NCI-H1105 treated with DMSO at 0.1 percent for 48 hours (cell line): ENCODE data around the gene IBTK.
"Not testable (repeated sequence)": the region's sequence is repeated elsewhere in the genome, so short reads cannot be mapped to it uniquely, and the experiment has no call there.

ENCODE experiments used
- DNase-seq: peaks from one replicate; lab custom pipeline; 2025; lab: John Stamatoyannopoulos, UW

Gene IBTK, protein sequence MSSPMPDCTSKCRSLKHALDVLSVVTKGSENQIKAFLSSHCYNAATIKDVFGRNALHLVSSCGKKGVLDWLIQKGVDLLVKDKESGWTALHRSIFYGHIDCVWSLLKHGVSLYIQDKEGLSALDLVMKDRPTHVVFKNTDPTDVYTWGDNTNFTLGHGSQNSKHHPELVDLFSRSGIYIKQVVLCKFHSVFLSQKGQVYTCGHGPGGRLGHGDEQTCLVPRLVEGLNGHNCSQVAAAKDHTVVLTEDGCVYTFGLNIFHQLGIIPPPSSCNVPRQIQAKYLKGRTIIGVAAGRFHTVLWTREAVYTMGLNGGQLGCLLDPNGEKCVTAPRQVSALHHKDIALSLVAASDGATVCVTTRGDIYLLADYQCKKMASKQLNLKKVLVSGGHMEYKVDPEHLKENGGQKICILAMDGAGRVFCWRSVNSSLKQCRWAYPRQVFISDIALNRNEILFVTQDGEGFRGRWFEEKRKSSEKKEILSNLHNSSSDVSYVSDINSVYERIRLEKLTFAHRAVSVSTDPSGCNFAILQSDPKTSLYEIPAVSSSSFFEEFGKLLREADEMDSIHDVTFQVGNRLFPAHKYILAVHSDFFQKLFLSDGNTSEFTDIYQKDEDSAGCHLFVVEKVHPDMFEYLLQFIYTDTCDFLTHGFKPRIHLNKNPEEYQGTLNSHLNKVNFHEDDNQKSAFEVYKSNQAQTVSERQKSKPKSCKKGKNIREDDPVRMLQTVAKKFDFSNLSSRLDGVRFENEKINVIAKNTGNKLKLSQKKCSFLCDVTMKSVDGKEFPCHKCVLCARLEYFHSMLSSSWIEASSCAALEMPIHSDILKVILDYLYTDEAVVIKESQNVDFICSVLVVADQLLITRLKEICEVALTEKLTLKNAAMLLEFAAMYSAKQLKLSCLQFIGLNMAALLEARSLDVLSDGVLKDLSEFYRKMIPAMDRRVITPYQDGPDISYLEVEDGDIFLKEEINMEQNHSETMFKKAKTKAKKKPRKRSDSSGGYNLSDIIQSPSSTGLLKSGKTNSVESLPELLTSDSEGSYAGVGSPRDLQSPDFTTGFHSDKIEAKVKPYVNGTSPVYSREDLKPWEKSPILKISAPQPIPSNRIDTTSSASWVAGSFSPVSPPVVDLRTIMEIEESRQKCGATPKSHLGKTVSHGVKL (N-terminal part only)

DNA sequence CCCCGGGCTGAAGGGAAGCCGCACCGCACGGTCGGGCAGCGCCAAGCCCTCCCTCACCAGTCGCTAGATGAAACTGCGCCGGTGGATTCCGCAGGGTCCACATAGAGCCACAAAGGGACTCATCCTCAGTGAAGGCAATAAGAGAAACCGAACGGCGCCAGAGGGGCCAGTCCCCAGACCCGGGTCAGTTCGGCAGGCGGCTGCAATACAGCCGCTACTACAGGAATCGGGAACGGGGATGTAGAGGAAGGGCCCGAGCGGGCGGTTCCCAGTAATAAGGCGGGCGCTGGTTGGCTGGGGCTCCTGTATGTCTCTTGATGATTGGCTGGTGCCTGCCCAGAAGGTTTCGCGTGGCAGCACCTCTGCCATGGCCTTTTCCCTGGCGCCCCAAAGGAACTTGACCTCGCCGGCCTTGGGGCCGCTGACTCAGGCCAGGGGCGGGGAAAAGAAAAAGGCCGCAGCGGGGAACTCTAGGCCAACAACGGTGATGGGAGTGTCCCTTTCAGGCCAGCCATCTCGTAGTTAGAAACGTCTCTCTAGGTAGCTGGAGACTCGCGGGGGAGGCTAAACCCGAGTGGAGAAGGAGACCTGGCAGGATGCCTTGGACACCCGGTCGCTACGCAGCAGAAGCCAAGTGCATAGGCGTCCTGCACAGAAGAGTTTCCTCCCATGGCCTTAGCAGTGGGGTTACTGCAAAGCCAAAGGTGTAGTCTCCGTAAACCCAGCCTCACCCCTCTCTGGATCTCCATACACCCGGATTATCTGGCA lies at the start of gene IBTK:
Gene IBTK (minus strand): TSS at position 240 of the 768 bp plus-strand sequence. CDS start 7,258 bp downstream, outside the sequence.
- peak; percentile 91 for DNase-seq

DNA sequence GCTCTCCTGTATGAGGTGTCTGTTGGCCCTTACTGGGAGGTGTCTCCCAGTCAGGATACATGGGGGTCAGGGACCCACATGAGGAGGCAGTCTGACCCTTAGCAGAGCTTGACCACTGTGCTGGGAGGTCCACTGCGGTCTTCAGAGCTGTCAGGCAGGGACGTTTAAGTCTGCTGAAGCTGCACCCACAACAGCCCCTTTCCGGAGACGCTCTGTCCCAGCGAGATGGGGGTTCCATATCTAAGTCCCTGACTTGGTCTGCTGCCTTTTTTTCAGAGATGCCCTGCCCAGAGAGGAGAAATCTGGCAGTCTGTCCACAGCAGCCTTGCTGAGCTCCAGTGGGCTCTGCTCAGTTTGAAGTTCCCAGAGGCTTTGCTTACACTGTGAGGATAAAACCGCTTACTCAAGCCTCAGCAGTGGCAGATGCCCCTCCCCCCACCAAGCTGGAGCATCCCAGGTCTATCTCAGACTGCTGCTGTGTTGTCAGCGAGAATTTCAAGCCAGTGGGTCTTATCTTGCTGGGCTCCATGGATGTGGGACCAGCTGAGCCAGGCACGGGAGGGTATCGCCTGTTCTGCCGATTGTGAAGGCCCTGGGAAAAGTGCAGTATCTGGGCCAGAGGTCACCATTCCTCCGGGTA lies 36.3 kb upstream of the IBTK start:
- no peak for DNase-seq

DNA sequence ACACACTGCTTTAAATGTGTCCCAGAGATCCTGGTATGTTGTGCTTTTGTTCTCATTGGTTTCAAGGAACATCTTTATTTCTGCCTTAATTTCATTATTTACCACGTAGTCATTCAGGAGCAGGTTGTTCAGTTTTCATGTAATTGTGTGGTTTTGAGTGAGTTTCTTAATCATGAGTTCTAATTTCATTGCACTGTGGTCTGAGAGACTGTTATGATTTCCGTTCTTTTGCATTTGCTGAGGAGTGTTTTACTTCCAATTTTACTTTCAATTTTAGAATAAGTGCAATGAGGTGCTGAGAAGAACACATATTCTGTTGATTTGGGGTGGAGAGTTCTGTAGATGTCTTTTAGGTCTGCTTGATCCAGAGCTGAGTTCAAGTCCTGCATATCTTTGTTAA lies 34.0 kb upstream of the IBTK start:
- DNase-seq: not testable (repeated sequence)

DNA sequence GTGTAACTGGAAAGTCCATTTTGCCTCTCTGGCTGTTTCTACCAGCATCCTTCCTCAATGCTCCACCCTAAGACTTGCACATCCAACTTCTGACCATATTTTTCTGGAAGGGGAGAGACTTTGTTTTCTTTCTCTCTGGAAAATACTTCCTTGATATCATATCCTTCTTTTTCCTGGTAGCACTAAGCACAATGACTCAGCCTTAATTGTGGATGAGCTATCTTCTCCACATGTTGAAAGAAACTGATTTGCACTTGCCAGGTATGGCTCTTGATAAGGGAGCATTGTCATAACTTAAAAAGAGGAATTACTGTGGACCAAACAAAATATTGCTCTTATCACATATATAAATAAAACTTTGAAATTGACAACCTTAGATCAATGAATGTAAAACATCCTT lies 30.1 kb upstream of the IBTK start:
- no peak for DNase-seq

DNA sequence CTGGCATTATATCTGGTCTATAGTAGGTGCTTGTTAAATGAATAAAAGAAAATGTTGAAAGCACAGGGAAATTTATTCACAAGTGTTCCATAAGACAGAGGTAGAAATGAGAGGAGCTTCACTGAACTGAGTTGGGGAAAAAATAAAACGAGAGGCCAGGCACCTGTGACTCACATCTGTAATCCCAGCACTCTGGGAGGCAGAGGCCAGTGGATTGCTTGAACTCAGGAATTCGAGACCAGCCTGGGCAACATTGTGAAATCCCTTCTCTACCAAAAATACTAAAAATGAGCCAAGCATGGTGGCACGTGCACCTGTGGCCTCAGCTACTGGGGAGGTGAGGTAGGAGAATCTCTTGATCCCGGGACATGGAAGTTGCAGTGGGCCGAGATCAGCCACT lies 28.1 kb upstream of the IBTK start:
- DNase-seq: no peak

DNA sequence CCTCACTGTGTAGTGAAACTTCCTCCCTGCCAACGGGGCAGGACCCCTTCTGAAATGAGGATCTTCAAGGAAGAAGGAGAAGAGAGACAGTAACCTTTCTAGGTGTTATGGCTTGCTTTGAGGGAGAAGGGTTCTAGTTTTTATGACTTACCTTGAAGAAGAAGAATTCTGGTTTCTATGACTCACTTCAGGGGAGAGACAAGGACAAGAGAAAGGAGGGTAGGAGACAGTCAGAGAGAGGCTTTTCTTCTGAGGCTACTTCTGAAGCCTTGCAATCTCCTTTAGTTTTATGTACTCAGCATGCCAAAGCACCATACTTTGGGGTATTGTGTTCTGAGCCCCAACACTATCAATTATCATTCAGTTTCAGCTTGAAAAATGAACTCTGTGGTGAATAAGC lies 25.8 kb upstream of the IBTK start:
- DNase-seq: no peak

DNA sequence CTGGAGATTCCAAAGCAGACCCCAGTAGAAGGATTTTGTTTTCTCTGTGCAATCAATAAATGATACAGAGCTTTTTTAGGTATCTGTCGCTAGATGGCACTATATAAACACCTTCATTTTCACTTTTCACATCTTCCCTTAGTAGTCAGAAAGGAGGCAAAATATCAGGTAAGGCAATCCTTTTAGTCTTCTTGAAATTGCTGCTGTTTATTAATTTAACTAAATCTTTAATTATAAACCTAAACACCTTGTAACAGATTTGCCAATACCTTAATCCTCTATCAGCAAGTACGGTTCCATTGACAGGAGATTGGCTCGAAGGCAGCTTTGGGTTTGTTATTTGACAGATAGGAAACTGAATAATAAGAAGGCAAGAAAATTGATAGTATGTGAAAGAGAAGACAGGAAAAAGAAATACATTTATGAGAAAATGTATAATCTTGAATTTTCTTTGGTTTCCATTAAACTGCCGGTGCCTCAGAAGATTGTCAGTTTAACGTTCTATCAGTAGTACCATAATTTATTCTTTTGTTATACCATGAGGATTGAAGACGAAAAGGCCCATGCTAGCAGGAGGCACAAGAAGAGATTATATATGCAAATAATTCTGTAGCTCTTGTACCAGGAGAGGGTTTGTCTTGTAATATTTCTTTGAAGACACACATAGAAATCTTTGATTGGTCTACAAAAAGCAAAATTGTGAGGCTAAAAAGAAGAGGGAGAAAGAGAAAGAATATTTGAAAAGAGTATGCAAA lies 23.5 kb upstream of the IBTK start:
- peak; percentile 79 for DNase-seq

DNA sequence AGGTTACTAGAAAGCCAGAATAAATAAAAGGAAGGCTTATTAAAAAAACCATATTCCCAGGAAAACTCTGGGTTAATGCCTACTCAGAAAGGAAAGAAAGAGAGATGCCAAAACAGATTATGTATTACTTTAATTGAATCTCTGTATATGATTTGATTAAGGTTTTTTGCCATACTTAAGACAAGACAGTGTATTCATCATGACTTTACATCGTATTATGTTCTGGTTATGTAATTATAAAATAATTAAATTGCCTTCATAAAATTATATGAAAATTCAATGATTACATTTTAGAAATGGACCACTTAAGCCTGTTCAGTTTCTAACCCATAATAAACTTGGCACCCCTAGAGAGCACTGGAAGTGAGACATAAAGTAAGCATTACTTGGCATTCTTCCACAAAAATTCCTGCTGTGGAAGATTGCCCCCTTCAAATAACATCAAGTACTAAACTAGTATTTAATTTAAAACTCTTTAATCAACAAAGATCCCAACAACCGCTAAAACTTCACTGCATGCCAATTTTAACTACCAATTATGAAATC lies 20.8 kb upstream of the IBTK start:
- DNase-seq: peak; percentile 16

DNA sequence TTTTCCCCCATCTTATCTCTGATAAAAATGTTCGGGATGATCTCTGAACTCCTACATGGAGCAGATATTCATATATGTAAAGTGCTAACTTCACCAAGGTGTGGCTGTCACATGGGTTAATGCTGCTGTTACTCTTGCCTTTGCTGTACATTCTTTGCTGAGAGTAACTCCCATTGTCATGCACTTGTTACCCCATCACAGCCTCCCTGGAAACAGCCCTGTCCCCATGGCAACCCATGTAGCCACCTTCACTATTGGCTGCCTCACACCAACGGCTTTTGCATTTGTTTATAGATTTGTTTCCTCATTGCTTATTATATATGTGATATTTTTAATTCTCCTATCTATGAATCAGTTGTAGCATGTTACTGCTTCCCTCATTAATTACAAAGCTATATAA lies 17.3 kb upstream of the IBTK start:
- no peak for DNase-seq

DNA sequence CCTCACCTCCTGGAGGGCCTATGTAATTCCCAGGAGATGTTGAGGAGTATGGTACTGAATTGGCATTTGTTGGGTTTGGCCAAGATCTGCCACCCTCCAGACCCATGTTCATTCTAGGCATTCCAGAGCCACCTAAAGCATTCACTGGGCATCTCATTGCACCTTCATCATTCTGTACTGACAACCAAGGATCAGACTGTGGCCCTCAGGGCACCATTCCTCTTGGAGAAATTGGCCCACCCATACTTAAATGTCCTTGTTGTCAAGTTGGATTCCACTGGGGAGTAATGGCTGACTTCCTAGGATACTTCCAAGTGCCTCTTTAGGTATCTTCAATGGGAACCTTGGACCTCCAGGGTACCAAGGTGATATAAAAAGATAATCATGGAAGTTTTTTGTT lies 16.8 kb upstream of the IBTK start:
- no peak for DNase-seq

DNA sequence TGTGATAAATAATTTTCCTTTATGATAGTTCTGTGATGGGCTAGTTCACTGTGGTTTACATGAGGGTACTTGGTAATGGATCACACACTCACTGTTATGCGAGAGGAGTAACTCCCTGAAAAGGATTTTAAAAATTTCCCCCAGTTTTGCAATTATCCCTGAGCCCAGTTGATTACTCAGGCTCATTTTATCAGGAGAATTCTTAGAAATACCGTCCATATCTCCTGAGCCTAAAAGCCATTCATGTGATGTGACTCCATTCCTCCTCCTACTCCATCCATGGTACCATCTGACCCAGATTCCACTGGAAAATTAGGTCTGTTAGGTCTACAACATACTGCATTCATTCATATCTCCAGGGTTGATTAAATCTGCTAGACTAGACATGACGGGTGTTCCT lies 16.4 kb upstream of the IBTK start:
- DNase-seq: no peak

DNA sequence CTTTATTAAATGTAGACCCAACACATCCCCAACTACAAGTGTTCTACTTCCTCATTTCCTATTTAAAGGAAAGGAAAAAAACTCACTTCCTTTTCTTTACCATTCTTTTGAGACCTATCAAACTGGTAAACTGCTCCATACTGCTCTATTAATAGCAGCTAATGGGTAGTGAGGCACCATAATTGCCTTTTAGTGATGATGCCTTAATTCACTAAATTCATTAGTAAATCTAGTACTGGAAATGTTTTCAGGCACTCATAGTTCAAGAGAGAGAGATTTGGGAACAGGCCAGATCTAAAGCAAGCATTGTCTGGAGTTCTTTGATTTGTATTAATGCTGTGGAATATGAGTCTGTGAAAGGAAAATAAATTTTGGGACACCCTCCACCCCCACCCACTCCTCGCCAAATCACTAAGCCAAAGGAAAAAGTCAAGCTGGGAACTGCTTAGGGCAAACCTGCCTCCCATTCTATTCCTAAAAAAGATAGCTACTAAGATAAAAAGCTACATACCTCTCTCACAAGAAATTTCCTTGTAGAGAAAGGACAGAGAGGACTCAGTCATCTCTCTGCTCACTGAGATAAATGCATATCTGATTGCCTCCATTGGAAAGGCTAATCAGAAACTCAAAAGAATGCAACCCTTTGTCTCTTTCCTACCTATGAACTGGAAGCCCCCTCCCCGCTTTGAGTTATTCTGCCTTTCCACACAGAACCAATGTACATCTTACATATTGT lies 13.6 kb upstream of the IBTK start:
- peak; percentile 59 for DNase-seq

DNA sequence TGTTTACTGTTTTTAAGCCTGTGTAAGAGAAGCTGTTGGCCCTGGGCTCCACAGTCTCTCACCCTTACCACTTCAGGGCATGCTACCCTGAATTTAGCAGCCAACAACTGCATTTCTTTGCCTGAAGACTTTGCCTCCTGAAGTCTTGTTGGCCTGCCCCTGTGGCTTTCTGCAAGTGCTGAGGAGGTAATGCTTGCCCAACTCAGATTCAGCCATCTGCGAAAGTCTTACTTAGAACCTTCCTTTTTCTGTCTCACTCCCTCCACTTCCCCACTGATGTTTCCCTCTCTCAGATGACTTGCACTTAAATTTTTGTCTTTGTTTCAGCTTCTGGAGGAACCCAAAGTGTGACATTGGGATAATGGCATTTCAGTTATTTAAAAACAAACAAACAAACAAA lies 11.8 kb upstream of the IBTK start:
- no peak for DNase-seq

DNA sequence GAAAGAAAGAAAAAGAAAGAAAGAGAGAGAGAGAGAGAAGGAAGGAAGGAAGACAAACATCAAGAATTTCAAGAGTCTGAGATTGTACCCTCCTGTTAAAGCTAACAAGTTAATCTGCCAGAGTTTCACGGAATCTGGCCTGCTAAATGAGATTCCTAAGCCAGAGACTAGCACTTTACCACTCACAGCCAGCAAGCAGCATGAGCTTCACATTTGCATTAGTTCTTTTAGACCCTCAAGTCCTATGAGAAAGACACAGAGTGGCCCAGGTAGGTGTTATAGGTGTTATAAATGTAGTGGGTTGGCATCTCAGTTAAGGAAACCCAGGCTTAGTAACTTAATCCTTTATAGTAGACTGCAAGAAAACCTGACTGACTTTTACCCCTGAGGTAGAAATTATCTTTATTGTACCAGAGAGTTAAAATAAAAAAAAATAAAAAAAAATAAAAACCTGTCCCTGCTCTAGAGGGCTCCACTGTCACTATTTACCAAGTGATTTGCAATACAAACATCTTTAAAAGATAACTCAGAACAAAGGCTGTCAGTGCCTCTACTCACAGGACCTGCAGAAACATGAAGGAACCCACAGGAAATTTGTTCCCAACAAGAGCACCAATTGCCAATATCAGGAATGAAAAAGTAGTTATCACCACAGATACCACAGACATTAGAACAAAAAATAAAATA lies 9.7 kb upstream of the IBTK start:
- no peak for DNase-seq

DNA sequence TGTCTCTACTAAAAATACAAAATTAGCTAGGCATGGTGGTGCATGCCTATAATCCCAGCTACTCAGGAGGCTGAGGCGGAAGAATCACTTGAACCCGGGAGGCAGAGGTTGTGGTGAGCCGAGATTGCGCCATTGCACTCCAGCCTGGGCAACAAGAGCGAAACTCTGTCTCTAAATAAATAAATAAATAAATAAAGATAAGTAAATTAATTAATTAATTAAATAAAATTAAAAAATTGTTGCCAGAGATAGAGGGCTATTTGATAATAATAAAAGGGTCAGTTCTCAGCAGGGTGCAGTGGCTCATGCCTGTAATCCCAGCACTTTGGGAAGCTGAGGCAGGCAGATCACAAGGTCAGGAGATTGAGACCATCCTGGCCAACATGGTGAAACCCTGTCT lies 7.2 kb upstream of the IBTK start:
- DNase-seq: not testable (repeated sequence)

DNA sequence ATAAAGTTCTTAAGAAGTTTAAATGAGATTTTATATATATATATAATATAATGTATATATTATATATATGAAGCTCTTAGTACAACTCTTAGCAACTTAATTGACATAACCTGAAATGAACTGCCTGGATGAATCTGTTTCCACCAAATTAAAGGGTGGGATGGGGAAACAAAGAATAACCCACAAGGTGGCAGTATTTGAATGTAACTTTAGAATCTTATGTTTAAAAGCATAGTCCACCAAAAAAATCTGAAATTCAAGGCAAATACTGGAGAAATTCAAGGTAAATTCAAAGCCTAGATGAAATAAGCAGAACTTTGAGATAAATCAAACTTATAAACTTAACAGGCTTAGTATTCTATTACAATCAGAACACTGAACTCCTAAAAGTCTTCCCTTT lies 4.4 kb upstream of the IBTK start:
- peak; percentile 68 for DNase-seq

DNA sequence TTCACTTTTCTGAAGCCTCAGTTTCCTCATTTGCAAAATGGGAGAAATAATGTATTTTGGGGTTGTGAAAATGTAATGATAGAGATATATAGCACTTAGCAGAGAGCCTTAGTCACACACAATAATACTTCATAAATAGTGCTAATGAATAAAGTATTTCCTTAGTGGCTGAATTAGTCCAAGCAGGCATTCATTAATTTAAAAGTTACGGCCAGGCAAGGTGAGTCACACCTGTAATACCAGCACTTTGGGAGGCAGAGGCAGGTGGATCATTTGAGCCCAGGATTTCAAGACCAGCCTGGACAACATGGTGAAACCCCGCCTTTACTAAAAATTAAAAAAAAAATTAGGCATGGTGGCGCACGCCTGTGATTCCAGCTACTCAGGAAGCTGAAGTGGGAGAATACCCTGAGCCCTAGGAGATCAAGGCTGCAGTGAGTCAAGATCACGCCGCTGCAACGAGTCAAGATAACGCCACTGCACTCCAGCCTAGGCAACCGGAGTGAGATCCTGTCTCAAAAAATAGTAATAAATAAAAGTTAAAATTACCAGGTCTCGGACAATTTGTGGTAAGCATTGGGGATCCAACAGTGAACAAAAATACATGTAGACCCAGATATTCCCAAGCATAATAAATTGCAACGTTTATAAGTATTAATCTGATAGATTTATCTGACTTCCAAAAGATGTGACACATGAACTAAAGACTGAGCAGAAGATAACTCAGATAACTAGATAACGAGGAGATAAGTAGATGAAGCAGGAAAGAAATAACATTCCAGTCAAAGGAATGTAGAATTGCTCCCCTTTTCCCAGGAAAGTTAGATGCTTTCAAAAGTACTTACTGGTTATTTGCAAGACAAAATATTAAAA lies 2.1 kb upstream of the IBTK start:
- DNase-seq: no peak

DNA sequence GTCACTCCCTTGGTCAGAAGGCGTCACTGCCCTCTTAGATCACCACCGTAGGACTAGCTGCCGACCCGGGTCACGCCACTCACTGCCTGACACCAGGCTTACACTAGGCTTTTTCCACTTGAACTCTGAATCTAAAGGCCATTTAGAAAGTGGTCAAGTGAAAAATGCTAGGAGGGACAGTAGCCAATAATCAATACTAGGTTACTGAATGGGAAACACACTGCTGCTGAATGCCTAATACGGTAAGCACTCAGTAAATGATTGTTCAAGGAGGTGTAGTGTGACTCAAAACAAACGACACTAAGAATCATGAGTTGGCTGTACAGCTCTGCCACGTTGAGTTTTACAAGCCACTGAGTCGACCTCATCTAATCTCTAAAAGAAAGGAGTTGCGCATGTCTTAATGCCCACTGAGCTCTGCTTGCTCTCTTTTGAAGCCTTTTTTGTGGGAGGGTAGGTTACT lies 760 bp upstream of the IBTK start:
- DNase-seq: no peak
